Measurements from ENCODE around the gene ZNF184. TPM values are rescaled to one million over a fixed set of nuclear protein-coding genes. Genes with fewer than 3 reads are reported as not detected.

ZNF184 gene
- total RNA-seq, 1 donor from 2014 or later: 7.3 TPM

DNA sequence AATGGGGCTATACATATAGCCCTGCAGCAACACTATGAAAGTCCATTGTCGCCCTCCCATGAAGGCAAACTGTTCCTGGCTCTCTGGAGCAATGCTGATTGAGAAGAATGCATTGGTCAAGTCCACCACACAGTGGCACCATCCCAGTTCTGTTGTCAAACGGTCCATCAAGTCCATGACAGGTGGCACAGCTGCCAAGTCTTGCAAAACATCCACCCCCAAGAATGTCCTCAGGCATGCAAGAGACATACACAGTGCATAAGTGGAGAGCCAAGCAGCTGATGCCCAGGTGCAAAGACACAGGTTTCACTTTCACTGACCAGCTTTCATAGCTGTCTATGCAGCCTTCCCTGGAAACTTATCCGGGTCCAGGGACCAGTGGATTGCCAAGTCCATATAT, 66.8 kb downstream of the ZNF184 start:
- TF ChIP-seq, protein P1, sequence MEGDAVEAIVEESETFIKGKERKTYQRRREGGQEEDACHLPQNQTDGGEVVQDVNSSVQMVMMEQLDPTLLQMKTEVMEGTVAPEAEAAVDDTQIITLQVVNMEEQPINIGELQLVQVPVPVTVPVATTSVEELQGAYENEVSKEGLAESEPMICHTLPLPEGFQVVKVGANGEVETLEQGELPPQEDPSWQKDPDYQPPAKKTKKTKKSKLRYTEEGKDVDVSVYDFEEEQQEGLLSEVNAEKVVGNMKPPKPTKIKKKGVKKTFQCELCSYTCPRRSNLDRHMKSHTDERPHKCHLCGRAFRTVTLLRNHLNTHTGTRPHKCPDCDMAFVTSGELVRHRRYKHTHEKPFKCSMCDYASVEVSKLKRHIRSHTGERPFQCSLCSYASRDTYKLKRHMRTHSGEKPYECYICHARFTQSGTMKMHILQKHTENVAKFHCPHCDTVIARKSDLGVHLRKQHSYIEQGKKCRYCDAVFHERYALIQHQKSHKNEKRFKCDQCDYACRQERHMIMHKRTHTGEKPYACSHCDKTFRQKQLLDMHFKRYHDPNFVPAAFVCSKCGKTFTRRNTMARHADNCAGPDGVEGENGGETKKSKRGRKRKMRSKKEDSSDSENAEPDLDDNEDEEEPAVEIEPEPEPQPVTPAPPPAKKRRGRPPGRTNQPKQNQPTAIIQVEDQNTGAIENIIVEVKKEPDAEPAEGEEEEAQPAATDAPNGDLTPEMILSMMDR (IDR thresholded peaks at IDR 0.05): no peak
- Mint-ChIP-seq H3K27ac (ENCODE audit: unreplicated experiment) (no peak overlapping the region), H3K9me3 (ENCODE audit: low read depth) (peaks cover 52% of the 10 kb centered on the region), H3K4me3 (ENCODE audit: unreplicated experiment) (no peak overlapping the region), H3K4me1 (ENCODE audit: low read depth) (no peaks in the 10 kb centered on the region), H3K36me3 (ENCODE audit: low read depth) (peaks cover 25% of the 10 kb centered on the region), H3K27me3 (ENCODE audit: low read depth) (no peaks in the 10 kb centered on the region)
- DNase-seq (ENCODE audit: low spot score): no peak

DNA sequence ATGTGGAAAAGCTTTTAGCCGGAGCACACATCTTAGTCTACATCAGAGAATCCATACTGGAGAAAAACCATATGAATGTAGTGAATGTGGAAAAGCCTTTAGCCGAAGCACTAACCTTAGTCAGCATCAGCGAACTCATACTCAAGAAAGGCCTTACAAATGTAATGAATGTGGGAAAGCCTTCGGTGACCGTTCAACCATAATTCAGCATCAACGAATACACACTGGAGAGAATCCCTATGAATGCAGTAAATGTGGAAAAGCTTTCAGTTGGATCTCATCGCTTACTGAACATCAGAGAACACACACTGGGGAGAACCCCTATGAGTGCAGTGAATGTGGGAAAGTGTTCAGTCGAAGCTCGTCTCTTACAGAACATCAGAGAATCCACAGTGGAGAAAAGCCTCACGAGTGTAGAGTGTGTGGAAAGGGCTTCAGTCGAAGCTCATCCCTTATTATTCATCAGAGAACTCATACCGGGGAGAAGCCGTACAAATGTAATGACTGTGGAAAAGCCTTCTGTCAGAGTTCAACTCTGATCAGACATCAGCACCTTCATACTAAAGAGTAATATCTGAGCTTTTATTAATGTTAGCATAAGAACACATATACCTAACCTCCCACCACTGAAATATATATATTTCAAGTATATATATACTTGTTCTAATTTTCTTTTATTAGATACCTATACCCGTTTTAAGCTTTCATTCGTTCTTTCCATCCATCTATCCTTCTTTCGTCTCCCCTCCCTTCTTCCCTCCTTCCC, 71.8 kb downstream of the ZNF184 start:
- no peaks in the 10 kb centered on the region for H3K4me1 Mint-ChIP-seq (ENCODE audit: low read depth)
- no peak for DNase-seq (ENCODE audit: low spot score)
- H3K27me3 Mint-ChIP-seq (ENCODE audit: low read depth): no peaks in the 10 kb centered on the region
- peaks cover 68% of the 10 kb centered on the region for H3K9me3 Mint-ChIP-seq (ENCODE audit: low read depth)
- TF ChIP-seq, protein P1 (IDR thresholded peaks at IDR 0.05): no peak
- no peak overlapping the region for H3K4me3 Mint-ChIP-seq (ENCODE audit: unreplicated experiment)
- H3K36me3 Mint-ChIP-seq (ENCODE audit: low read depth): peaks cover 62% of the 10 kb centered on the region
- H3K27ac Mint-ChIP-seq (ENCODE audit: unreplicated experiment): no peak overlapping the region

Other genes starting within 250 kb of the ZNF184 start
- gene PRSS16, start 225.4 kb downstream of the ZNF184 start, total RNA-seq: 1.1 to 1.8 TPM (median 1.7 TPM) in 3 replicates
- not detected in 3 replicates for gene POM121L2, start 160.8 kb downstream of the ZNF184 start, total RNA-seq
- 4.1 to 5.0 TPM (median 4.5 TPM) in 3 replicates for gene ZNF391, start 84.3 kb downstream of the ZNF184 start, total RNA-seq

Data from chondrocyte (in vitro differentiated cells).